Gastroesophageal sphincter (tissue), 4 donors: Measurements from ENCODE around the gene EEA1. TPM values are rescaled to one million over a fixed set of nuclear protein-coding genes. Genes with fewer than 3 reads are reported as not detected.

ENCODE experiments used
- ATAC-seq: fragments of 150-250 bp; one replicate; pipeline ENCODE4 v1.9.1; 2016; ENCODE audit warnings: mild to moderate bottlenecking, moderate library complexity
- H3K27ac ChIP-seq, 4 donors: fragments of 200-600 bp; sonication (generic) in 3 of 4; 1 replicate in 3 of 4; 2 replicates in 1 of 4; pipeline ENCODE4 v1.5.1; 2016 to 2019
- H3K27me3 ChIP-seq: fragments of 200-600 bp; sonication (generic); one replicate; pipeline ENCODE4 v1.5.1; 2019
- H3K36me3 ChIP-seq, 2 donors: fragments of 200-600 bp; sonication (generic); one replicate each; pipeline ENCODE4 v1.5.1; 2019; ENCODE audit warnings: control low read depth in 1 of 2
- H3K4me1 ChIP-seq, 3 donors: fragments of 200-600 bp; sonication (generic); 1 replicate in 2 of 3; 2 replicates in 1 of 3; pipeline ENCODE4 v1.5.1; 2016 to 2019; ENCODE audit warnings: control low read depth in 2 of 3
- H3K4me3 ChIP-seq, 2 donors: fragments of 200-600 bp; sonication (generic); one replicate each; pipeline ENCODE4 v1.5.1; 2019; ENCODE audit warnings: mild to moderate bottlenecking in 1 of 2, moderate library complexity in 1 of 2
- H3K9me3 ChIP-seq, 3 donors: fragments of 200-600 bp; sonication (generic); one replicate each; pipeline ENCODE4 v1.5.1; 2017 to 2019; ENCODE audit warnings: control low read depth in 2 of 3
- EP300 ChIP-seq: sonication (generic); formaldehyde crosslinking; IDR thresholded peaks from one replicate; pipeline ENCODE4 v1.6.1; 2017; ENCODE audit warnings: antibody characterized with exemption, mild to moderate bottlenecking
- POLR2A ChIP-seq, 2 donors: fragments of 450-650 bp; IDR thresholded peaks; one replicate each; pipeline ENCODE4 v1.6.1; 2017; ENCODE audit warnings: antibody characterized with exemption in 2 of 2, mild to moderate bottlenecking in 2 of 2, moderate library complexity in 1 of 2
- POLR2AphosphoS5 ChIP-seq: sonication (generic); formaldehyde crosslinking; IDR thresholded peaks from one replicate; pipeline ENCODE4 v1.6.1; 2017; ENCODE audit warnings: antibody characterized with exemption
- WGBS, 2 donors: methylation state at CpG; one replicate each; pipeline ENCODE4 v1.1.5; 2018; ENCODE audit warnings: low coverage in 1 of 2; 5-methylcytosine and 5-hydroxymethylcytosine counted together
- total RNA-seq, 4 donors: library from RNA; depleted of rRNA; stranded (reverse); fragments of >200 nt; gene quantifications; one replicate each; pipeline ENCODE4 v1.1.0, GENCODE V29; 2016
- TF ChIP-seq, protein P1 (sequence below), 4 experiments: fragments of 200-600 bp in 2 of 4; fragments of 450-650 bp in 2 of 4; sonication (generic) in 1 of 4; IDR thresholded peaks; one replicate each; pipeline ENCODE4 v1.5.1; 2017 to 2019; ENCODE audit warnings: antibody characterized with exemption in 4 of 4, mild to moderate bottlenecking in 2 of 4, moderate library complexity in 2 of 4

The EEA1 gene
- total RNA-seq, result 10 to 100 TPM; 25.0 to 37.1 (median 30.4) TPM

DNA sequence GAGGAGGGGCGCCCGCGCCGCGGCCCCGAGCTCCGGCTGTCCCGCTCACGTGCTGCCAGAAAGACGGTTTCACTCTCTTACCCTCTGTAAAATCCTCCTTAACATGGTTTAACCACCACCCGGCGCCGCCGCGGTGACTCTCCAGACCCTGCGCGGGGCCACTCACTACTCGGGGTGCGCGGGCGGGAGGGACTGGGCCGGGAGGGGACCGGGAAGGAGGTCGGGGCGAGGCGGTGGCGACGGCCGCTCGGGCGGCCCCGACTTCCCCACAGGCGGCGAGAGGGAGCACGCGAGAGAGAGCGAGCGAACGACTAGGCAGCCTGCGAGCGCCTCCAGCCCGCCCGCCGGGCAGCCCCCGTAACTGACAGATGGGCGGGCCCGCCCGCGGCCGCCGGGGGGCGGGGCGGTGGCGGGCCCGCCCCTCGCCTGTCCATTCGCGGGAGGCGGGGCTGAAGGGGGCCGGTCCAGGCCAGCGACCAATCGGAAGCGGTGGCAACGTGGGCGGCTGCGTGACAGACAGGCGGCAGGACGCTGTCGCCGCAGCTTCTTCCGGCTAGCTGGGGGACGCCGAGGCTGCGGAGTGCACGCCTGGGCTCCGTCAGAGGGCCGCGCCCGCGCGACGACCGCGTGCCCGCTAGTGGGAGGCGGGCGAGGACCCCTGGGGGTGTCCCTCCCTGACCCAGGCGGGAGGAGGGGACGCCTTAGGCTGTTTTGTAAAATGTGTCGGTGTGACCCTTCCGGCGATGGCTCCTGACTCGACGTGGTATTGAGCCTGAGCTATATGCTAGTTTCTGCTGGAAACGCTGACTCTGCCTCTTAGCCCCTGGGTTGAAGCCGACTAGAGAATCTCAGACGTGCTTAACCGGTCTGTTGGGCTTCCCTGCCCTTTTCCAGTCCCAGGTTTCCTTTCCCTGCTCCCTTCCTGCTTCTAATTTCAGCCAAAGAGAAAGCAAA, at the start of gene EEA1:
Gene EEA1, minus strand, starts transcription at position 334 of the 954 bp plus-strand sequence. Its CDS starts 229 bp downstream, at position 105.
- 0% methylated on average over 3 of the region's 98 CpGs; no CpG with 5 or more reads in 1 of the 2 donors for WGBS, 2 donors

DNA sequence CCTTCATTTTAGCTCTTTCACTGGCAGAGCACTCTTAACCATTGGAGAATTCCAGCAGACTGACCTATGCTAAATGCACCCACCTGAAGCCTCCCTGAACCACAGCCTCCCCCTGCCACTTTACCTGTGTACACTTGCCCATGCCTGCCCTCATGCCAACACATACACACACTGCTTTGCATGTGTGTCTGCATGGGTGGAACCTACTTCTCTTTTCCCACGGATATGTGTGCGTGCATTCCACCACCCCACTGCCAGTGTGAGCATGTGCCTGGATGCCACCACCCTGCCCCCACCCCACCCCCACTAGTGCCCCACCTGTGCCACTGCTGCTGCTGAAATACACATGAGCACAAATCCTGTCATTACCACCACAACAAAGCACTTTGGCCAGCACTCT, 49.5 kb upstream of the EEA1 start:
- no peaks in the 10 kb centered on the region for H3K36me3 ChIP-seq
- no peak for ATAC-seq
- H3K4me3 ChIP-seq, result no peak overlapping the region
- TF ChIP-seq, protein P1, sequence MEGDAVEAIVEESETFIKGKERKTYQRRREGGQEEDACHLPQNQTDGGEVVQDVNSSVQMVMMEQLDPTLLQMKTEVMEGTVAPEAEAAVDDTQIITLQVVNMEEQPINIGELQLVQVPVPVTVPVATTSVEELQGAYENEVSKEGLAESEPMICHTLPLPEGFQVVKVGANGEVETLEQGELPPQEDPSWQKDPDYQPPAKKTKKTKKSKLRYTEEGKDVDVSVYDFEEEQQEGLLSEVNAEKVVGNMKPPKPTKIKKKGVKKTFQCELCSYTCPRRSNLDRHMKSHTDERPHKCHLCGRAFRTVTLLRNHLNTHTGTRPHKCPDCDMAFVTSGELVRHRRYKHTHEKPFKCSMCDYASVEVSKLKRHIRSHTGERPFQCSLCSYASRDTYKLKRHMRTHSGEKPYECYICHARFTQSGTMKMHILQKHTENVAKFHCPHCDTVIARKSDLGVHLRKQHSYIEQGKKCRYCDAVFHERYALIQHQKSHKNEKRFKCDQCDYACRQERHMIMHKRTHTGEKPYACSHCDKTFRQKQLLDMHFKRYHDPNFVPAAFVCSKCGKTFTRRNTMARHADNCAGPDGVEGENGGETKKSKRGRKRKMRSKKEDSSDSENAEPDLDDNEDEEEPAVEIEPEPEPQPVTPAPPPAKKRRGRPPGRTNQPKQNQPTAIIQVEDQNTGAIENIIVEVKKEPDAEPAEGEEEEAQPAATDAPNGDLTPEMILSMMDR (IDR thresholded peaks at IDR 0.05), result no peak
- TF ChIP-seq EP300 (no peak), POLR2AphosphoS5 (no peak), POLR2A (IDR thresholded peaks at IDR 0.05) (no peak)
- H3K9me3 ChIP-seq, result peaks cover 0 to 39% (median 0%) of the 10 kb centered on the region in 3 donors
- 93 to 100% methylated on average over 1 to 2 of the region's 2 CpGs for WGBS, 2 donors
- no peak overlapping the region for H3K27ac ChIP-seq
- no peaks in the 10 kb centered on the region for H3K4me1 ChIP-seq
- H3K27me3 ChIP-seq, result no peaks in the 10 kb centered on the region

More for the DNA sequence above, at the start of gene EEA1:
- peak within 1 kb of the TSS; percentile 89 to 92 for H3K4me3 ChIP-seq
- H3K27me3 ChIP-seq, result no peaks in the 10 kb centered on the region
- H3K36me3 ChIP-seq, result no peaks in the 10 kb centered on the region
- H3K9me3 ChIP-seq, result no peaks in the 10 kb centered on the region
- ATAC-seq, result peak; percentile 94
- TF ChIP-seq POLR2AphosphoS5 (peak; percentile 94), EP300 (no peak), POLR2A (IDR thresholded peaks at IDR 0.05) (peak; percentile 92 to 94)
- TF ChIP-seq, protein P1 (IDR thresholded peaks at IDR 0.05), result peak in 3 of 4 experiments; percentile 18 to 36 (median 20)
- peak within 1 kb of the TSS; percentile 96 to 99 (median 97) for H3K27ac ChIP-seq
- peaks cover 0 to 48% (median 5%) of the 10 kb centered on the region in 3 donors for H3K4me1 ChIP-seq

DNA sequence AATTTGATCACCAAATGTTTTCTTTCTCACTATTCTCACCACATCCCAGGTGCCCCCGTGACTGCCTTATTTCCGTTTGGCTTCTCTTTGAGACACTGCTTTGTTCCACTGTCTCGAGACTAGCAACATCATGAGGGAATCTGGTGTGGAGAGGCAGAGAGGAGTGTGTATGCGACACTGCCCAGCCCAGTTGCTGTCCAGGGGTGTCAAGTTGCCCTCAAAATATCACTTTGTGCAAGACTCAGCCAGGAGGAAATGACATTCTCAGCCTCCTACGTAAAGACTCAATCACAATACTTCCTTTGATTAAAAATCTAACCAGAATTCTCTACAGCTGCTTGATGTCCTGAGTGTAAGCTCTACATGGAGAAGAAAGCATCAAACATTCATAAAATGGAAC, 48.2 kb upstream of the EEA1 start:
- Histone ChIP-seq H3K27ac (no peak overlapping the region), H3K27me3 (no peaks in the 10 kb centered on the region), H3K4me3 (no peak overlapping the region), H3K9me3 (peaks cover 0 to 31% (median 0%) of the 10 kb centered on the region in 3 donors), H3K4me1 (no peaks in the 10 kb centered on the region), H3K36me3 (no peaks in the 10 kb centered on the region)
- 96 to 100% methylated on average over 1 to 5 of the region's 5 CpGs for WGBS, 2 donors
- no peak for TF ChIP-seq POLR2A (IDR thresholded peaks at IDR 0.05)
- no peak for TF ChIP-seq EP300
- TF ChIP-seq, protein P1 (IDR thresholded peaks at IDR 0.05), result no peak
- no peak for TF ChIP-seq POLR2AphosphoS5
- no peak for ATAC-seq

DNA sequence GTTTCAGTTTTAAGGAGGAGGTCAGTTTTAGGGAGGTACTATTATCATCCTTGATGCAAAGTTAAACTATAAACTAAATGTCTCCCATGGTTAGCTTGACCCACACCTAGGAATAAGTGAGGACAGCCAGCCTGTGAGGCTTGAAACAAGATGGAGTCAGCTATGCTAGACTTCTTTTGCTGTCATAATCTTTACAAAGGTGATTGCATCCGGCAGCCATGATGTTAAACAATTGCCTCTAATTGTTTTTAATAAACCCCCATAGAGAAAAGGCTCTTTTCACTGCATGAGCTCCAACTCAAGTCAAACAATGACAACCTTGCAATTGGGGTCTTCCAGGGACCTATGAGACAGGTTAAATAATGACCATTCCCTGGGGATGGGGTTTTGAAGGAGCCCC, 45.7 kb upstream of the EEA1 start:
- ATAC-seq, result no peak
- Histone ChIP-seq H3K27me3 (no peaks in the 10 kb centered on the region), H3K4me1 (peaks cover 0 to 3% (median 0%) of the 10 kb centered on the region in 3 donors), H3K9me3 (peaks cover 0 to 9% (median 0%) of the 10 kb centered on the region in 3 donors), H3K36me3 (no peaks in the 10 kb centered on the region), H3K27ac (no peak overlapping the region), H3K4me3 (no peak overlapping the region)
- WGBS, 2 donors, result 100% methylated on average over 1 of the region's 1 CpG
- TF ChIP-seq, protein P1 (IDR thresholded peaks at IDR 0.05), result no peak
- TF ChIP-seq POLR2A (IDR thresholded peaks at IDR 0.05), result no peak
- no peak for TF ChIP-seq POLR2AphosphoS5
- TF ChIP-seq EP300, result no peak
